Lower lobe of right lung (tissue), 2 donors: ENCODE data around the gene ZNF488. TPM values are rescaled to one million over a fixed set of nuclear protein-coding genes. Genes with fewer than 3 reads are reported as not detected.

Source experiments
- ATAC-seq, 2 donors: fragments of 200-7000 bp; cut with Tn5 transposase; one replicate each; pipeline ENCODE4 v1.9.1; 2020 to 2022; ENCODE audit warnings: mild to moderate bottlenecking in 2 of 2, moderate library complexity in 2 of 2
- DNase-seq: peaks from one replicate; pipeline ENCODE4 v3.0.0-alpha.2; 2020
- H3K27ac ChIP-seq: fragments of 200-600 bp; one replicate; pipeline ENCODE4 v1.8.0; 2022
- H3K27me3 ChIP-seq: fragments of 200-600 bp; one replicate; pipeline ENCODE4 v1.8.0; 2022; ENCODE audit warnings: low read depth
- H3K36me3 ChIP-seq: fragments of 200-600 bp; one replicate; pipeline ENCODE4 v1.8.0; 2022; ENCODE audit warnings: mild to moderate bottlenecking
- H3K4me1 ChIP-seq: fragments of 200-600 bp; one replicate; pipeline ENCODE4 v1.8.0; 2022
- H3K4me3 ChIP-seq: fragments of 200-600 bp; one replicate; pipeline ENCODE4 v1.8.0; 2022; ENCODE audit warnings: mild to moderate bottlenecking
- H3K9me3 ChIP-seq: fragments of 200-600 bp; one replicate; pipeline ENCODE4 v1.8.0; 2022
- intact Hi-C: fragments of 100-400 bp; cut with DNase I; formaldehyde crosslinking; loops from one replicate; pipeline ENCODE4 v1.11.0; 2022
- long read RNA-seq: library from polyadenylated mRNA; unstranded; transcript quantifications from one replicate; pipeline ENCODE4 v2.0.0, GENCODE V29; 2021
- total RNA-seq: library from RNA; stranded (reverse); fragmentation: NEBNext Ultra II Directional; extraction: Animal tissue kit (Norgen Biotek cat#: 25700); gene quantifications from one replicate; pipeline ENCODE4 v1.2.1, GENCODE V29; 2021
- TF ChIP-seq, protein P1 (sequence below): fragments of 200-600 bp; IDR thresholded peaks from one replicate; pipeline ENCODE4 v1.8.0; 2022; ENCODE audit warnings: antibody characterized with exemption, mild to moderate bottlenecking
- donor health status: DM: no; HTN: yes; CAD: no; lungs with severe emphysema.

Gene ZNF488, protein sequence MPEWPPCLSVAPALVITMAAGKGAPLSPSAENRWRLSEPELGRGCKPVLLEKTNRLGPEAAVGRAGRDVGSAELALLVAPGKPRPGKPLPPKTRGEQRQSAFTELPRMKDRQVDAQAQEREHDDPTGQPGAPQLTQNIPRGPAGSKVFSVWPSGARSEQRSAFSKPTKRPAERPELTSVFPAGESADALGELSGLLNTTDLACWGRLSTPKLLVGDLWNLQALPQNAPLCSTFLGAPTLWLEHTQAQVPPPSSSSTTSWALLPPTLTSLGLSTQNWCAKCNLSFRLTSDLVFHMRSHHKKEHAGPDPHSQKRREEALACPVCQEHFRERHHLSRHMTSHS
- 0.38 TPM for total RNA-seq
- long read RNA-seq: 0 reads

DNA sequence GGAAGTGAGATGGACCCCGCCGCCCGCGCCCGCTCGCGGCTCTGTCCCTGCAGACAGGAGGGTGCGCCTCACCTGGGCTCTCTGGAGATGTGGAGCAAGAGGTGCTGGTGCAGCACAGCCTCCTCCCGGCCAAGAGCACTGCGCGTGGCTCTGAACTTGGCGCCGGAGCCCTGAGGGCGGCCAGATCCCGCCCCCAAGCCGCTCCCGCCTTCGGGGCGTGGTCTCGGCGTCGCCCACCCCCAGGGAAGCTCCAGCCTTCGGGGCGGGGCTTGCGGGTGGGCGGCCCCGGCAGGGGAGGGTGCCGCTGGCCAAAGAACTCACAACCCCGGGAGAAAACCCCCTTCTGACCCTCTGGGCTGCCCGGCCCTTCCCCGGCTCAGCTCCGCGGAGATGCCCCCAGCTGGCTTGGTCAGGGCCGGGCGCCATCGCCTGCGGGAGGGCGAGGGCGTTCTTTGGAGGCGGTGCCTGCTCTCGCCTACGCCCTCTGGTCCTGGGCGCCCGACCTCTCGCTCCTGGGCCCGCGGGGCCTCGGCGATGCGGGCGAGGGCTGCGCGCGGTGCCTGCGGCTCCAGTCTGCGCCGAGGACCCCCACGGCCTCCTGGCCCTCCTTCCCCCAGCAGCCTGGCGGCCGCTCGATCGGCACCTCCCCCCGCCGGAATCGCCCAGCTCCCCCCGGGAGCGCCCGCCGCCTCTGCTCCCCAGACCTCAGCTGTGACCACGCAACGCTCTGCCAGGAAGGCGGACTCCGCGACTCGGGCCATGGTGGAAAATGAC is at the start of gene ZNF488:
Gene ZNF488 (minus strand): TSS at position 146 of the 774 bp plus-strand sequence. CDS start 15,464 bp downstream, outside the sequence.
- Histone ChIP-seq H3K4me1 (peaks cover 6% of the 10 kb centered on the region), H3K27ac (peak within 1 kb of the TSS; percentile 72), H3K27me3 (peaks cover 10% of the 10 kb centered on the region), H3K4me3 (peak within 1 kb of the TSS; percentile 84), H3K9me3 (no peaks in the 10 kb centered on the region), H3K36me3 (no peaks in the 10 kb centered on the region)
- peak; percentile 97 to 99 for ATAC-seq
- peak; percentile 86 for DNase-seq
- intact Hi-C loops: no loop called here
- TF ChIP-seq, protein P1, sequence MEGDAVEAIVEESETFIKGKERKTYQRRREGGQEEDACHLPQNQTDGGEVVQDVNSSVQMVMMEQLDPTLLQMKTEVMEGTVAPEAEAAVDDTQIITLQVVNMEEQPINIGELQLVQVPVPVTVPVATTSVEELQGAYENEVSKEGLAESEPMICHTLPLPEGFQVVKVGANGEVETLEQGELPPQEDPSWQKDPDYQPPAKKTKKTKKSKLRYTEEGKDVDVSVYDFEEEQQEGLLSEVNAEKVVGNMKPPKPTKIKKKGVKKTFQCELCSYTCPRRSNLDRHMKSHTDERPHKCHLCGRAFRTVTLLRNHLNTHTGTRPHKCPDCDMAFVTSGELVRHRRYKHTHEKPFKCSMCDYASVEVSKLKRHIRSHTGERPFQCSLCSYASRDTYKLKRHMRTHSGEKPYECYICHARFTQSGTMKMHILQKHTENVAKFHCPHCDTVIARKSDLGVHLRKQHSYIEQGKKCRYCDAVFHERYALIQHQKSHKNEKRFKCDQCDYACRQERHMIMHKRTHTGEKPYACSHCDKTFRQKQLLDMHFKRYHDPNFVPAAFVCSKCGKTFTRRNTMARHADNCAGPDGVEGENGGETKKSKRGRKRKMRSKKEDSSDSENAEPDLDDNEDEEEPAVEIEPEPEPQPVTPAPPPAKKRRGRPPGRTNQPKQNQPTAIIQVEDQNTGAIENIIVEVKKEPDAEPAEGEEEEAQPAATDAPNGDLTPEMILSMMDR: no peak

DNA sequence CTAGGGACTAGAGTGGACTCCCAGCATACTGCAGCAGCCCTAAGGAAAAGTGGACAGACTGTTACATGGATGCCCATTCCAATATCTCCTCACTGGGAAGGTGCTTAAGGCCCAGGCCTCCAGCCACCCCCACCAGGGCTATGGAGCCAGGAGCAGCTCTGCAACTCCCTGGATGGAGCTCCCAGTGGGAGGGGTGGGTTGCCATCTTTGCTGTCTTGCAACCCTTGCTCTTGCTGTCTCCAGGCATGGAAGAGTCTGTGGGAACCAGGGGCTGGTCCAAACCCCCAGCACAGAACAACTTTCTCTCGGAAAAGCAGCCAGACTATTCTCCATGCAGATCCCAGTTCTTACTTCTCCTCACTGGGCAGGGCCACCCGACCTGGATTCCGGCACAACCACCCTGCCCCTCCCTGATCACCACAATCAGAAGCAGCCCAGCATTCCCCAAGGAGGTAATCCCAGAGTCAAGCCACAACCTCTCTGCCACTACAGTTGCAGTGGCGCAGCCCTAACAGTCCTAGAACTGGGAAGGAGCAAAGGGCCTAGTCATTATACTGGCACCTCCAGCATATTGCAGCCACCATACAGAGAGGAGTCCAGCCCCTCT is 41.8 kb upstream of the ZNF488 start:
- H3K27ac ChIP-seq: no peak overlapping the region
- no peaks in the 10 kb centered on the region for H3K27me3 ChIP-seq
- H3K4me1 ChIP-seq: no peaks in the 10 kb centered on the region
- intact Hi-C loops: no loop called here
- no peak for ATAC-seq
- no peak for DNase-seq
- TF ChIP-seq, protein P1: no peak
- no peaks in the 10 kb centered on the region for H3K36me3 ChIP-seq
- no peak overlapping the region for H3K4me3 ChIP-seq
- H3K9me3 ChIP-seq: no peaks in the 10 kb centered on the region

DNA sequence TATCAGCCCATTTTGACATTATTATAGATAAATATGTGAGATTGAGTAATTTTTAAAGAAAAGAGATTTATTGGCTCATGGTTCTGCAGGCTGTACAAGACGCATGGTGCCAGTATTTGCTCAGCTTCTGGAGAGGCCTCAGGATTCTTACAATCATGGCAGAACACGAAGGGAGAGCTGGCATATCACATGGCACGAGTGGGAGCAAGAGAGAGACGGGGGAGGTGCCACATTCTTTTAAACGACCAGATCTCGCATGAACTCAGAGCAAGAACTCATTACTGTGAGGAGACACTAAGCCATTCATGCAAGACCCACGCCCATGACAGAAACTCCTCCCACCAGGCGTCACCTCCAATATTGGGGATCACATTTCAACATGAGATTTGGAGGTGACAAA is 40.1 kb upstream of the ZNF488 start:
- DNase-seq (no peak), ATAC-seq (no peak)
- peaks cover 3% of the 10 kb centered on the region for H3K27me3 ChIP-seq
- no peak overlapping the region for H3K27ac ChIP-seq
- intact Hi-C loops: no loop called here
- H3K4me3 ChIP-seq: no peak overlapping the region
- H3K4me1 ChIP-seq: no peaks in the 10 kb centered on the region
- TF ChIP-seq, protein P1: no peak
- H3K36me3 ChIP-seq: no peaks in the 10 kb centered on the region
- no peaks in the 10 kb centered on the region for H3K9me3 ChIP-seq

DNA sequence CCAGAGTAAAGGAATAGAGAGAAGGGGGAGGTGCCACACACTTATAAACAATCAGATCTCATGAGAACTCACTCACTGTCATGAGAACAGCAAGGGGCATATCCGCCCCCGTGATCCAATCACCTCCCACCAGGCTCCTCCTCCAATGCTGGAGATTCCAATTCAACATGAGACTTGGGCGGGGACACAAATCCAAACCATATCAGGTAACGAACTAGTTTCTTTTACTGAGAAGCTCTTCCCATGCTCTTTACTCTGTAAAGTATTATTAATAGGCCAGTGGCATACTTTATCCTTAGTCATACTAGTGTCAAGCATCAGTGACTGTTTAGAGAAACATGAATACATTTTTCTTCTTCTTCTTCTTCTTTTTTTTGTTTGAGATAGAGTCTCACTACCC is 39.4 kb upstream of the ZNF488 start:
- peaks cover 3% of the 10 kb centered on the region for H3K27me3 ChIP-seq
- no peaks in the 10 kb centered on the region for H3K4me1 ChIP-seq
- TF ChIP-seq, protein P1: no peak
- intact Hi-C loops: no loop called here
- H3K4me3 ChIP-seq: no peak overlapping the region
- H3K36me3 ChIP-seq: no peaks in the 10 kb centered on the region
- no peak for DNase-seq
- no peak for ATAC-seq
- H3K9me3 ChIP-seq: no peaks in the 10 kb centered on the region
- H3K27ac ChIP-seq: no peak overlapping the region

DNA sequence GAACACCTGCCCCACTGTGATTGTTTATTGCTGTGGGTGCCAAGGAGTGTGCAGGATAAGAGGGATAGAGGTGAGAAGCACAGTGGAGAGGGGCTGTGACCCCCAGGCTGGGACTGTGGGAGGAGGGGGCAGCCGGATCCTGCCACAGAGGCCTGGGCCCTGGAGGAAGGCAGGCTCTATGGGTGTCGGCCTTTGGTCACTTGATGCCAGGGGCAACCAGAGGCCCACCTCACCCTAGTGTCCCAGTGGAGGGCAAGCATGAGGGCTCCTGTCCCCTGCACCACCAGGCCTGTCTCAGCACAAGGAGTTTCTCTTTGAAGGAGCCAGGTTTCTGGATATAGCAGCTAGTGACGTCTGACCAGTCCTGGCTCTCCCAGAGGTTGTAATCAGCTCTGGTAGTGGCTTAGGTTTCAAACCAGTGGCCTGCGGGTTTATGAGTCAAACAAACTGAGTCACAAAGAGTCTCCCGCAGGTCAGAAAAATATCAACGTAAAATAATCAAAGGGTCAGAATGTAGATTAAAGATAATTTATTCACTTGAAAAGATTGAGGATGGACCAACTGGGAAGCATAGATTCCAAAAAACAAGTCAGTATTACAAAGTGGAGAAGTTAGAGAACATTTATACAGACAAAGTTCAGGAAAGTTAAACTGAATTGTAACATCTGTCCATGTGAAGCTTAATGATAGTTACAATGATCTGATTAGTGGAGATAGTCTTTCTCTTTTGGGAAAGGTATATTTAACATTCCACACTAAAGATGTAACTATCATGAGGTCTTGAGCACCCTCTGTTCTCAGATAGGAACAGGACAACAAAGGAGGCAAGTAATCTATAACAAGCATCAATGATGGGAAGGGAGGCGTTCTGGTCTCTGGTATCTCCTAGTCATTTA is 37.2 kb upstream of the ZNF488 start:
- Histone ChIP-seq H3K27me3 (peaks cover 3% of the 10 kb centered on the region), H3K4me3 (no peak overlapping the region), H3K4me1 (no peaks in the 10 kb centered on the region), H3K27ac (no peak overlapping the region), H3K36me3 (no peaks in the 10 kb centered on the region), H3K9me3 (no peaks in the 10 kb centered on the region)
- DNase-seq (no peak), ATAC-seq (no peak)
- TF ChIP-seq, protein P1: no peak
- intact Hi-C loops: no loop called here
